LNCaP clone FGC (cell line): ENCODE measurements around the gene TIMM44.

Experiments
- DNase-seq: peaks from one replicate; pipeline ENCODE4 v3.0.0-alpha.2; 2011; ENCODE audit warnings: low read depth
- H3K4me3 ChIP-seq: 2 replicates; pipeline ENCODE4 v1.5.1; 2011; ENCODE audit warnings: mild to moderate bottlenecking, low read depth, low read length, control low read depth
- TF ChIP-seq, protein P1 (sequence below): IDR thresholded peaks from 2 replicates; pipeline ENCODE4 v1.5.1; 2012; ENCODE audit warnings: mild to moderate bottlenecking; ENCODE audit not compliant: control insufficient read depth, insufficient read depth; ENCODE audit errors: extremely low read depth

Gene TIMM44

DNA sequence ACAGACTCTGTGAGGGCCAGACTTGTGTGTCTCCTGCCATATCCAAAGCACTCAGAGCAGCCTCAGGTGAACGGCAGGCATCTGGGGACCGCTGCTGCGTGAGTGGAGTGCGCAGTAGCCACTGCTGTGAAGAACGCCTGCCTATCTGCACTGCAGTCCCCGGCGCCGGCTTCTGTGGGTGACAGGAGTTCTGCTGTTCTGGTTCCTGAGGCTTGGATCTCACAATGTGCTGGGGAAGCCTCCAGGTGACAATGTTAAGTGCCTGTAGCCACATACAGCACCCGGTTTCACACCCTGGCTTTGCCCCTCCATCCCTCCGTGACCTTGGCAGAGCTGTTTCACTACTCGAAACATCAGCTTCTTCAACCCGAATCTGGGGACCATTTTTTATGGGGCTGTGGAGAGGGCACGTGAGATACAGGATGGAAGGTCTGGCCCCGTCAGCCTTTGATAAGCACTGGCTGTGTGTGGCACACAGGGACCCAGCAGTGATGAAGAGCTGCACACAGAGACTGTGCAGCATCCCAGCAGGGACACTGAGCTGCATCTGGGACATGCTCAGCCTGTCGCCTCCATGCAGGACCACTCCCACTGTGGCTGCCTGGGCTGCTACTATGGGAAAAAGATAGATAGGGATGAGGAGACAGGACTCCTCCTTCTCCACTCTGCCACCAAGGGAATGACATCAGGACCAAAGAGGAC, 33.7 kb upstream of the TIMM44 start:
- TF ChIP-seq, protein P1, sequence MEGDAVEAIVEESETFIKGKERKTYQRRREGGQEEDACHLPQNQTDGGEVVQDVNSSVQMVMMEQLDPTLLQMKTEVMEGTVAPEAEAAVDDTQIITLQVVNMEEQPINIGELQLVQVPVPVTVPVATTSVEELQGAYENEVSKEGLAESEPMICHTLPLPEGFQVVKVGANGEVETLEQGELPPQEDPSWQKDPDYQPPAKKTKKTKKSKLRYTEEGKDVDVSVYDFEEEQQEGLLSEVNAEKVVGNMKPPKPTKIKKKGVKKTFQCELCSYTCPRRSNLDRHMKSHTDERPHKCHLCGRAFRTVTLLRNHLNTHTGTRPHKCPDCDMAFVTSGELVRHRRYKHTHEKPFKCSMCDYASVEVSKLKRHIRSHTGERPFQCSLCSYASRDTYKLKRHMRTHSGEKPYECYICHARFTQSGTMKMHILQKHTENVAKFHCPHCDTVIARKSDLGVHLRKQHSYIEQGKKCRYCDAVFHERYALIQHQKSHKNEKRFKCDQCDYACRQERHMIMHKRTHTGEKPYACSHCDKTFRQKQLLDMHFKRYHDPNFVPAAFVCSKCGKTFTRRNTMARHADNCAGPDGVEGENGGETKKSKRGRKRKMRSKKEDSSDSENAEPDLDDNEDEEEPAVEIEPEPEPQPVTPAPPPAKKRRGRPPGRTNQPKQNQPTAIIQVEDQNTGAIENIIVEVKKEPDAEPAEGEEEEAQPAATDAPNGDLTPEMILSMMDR = no peak
- DNase-seq = no peak
- H3K4me3 ChIP-seq = no peak overlapping the region

DNA sequence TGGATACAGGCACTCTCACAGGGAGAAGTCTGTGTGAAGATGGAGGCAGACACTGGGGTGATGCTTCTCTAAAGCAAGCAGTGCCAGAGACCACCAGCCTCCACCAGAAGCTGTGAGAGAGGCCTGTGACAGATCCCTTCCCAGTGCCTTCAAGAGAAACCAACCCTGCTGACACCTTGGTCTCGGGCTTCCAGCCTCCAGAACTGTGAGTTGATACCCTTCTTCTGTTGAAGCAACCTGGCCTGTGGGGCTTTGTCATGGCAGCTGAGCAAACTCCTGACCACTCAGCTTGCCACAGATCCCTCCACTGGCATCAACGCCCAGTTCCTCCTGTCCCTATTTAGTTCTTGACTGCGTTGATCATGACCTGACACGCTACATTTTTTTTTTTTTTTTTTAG, 33.0 kb upstream of the TIMM44 start:
- no peak overlapping the region for H3K4me3 ChIP-seq

DNA sequence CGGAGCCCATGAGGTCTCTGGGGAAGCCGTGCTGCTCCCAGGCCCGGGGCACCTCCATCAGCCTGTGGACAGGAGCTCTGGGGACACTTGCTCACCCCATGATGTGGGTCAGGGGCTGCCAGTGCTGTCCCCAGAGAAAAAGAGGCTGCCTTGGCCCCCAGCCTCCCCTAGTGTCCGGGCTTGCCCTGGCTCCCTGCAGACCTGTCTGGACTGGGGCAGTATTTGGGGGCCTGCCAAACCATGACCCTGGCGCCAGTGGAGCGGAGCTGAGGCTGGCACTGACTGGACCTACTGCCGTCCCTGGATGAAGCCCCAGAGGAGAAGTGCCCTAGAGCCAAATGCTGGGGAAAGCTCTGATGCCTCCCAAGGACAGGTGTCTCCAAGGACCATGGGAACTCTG, 31.6 kb upstream of the TIMM44 start:
- no peak for DNase-seq
- H3K4me3 ChIP-seq = no peak overlapping the region
- TF ChIP-seq, protein P1 = no peak

More for the DNA sequence above, 33.0 kb upstream of the TIMM44 start:
- TF ChIP-seq, protein P1 = no peak
- no peak for DNase-seq

DNA sequence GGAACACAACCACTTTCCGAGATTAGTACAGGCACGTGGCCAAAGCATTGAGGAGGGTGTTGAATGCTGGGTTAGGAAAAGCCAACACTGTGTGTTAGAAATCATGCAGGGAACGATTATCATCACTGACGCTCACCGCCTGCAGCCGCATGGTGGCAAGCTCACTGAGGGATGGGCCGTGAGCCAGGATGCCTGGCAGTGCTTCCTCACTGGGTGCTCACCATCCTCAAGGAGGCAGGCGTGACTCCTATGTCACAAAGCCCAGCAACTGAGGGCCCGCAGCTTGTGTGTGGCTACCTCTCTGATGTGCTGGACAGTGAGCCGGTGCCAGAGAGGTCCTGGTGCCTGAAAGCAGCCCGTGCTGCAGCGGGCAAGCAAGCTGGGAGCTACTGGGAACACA, 30.4 kb upstream of the TIMM44 start:
- H3K4me3 ChIP-seq = no peak overlapping the region
- no peak for DNase-seq
- TF ChIP-seq, protein P1 = no peak

DNA sequence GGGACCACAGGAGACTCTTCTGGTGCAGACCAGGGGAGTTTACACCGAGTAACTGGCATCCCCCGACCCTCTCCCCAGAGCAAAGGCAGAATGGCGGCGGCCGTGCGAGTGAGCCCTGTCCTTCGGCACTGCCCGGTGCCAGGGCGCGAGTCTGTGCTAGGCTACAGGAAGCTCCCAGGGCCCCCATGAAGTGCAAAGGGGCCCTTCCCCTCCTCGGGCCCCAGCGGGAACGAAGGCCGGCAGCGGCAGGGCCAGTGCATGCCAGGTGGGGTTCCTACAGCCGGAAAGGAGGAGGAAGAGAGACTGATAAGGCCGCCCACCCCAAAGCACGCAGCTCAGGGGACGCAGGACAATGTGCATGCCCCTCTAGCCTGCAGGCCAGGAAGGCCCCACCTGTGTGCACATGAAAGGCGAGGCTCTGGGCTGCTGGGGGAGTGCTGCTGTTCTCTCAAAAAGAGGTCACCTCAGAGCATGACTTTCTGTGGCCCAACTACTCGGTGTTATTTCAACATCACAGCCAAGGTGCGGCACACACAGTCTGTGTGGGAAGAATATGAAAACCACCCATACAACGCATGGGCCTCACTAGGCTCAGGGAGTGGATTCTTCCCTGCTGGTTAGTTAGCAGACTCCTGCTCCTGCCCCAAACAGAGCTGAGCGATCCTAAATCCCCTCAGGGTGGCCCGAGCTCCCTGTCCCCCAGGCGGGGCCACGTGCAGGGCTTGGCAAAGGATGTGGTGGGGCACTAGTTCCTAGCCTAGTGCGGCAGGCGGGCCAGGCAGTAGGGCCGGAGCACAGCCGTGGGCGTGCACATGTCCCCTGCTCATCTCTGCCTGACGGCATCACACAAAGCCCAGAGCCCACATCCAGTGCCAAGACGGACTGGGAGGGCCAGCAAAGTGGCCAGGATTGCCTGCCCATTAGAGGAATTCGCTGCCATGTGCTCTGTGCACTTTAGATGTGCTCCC, 28.4 kb upstream of the TIMM44 start:
- TF ChIP-seq, protein P1 = no peak
- DNase-seq = no peak
- no peak overlapping the region for H3K4me3 ChIP-seq

DNA sequence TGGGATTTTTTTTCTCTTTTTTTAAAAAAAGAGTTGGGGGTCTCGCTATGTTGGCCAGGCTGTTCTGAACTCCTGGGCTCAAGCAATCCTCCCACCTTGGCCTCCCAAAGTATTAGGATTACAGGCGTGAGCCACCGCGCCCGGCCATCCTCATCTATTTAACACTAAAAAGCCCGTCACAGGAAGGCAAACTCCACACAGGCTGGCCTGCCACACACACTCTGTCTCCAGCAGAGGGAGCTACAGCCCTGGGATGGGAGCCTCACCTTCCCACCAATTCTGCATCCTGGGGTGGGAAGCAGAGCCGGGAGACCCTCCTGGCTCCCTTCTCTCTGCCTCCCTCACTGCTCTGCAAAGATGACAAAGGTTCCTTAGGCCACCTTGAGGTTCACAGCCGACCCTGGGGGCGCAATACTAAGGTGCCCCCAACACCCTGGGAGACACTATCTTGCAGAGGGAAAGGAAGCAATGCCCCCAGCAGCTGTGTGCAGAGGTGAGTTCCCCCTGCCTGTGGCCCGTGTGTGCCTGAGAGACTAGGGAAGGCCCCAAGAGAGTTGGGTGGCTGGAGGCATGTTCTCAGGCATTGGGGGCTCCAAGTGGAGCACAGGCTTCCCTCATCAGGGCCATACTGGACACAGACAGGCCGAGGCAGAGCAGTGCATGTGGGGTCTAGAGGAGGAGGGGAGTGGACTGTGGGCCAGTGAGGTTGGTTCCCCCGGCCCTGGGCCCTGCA, 27.4 kb upstream of the TIMM44 start:
- DNase-seq = no peak
- TF ChIP-seq, protein P1 = peak; percentile 85
- no peak overlapping the region for H3K4me3 ChIP-seq
